Upper lobe of left lung (tissue), 4 donors: ENCODE data around the gene SPOCK3.

Experiments used
- CTCF ChIP-seq, 6 experiments: fragments of 450-650 bp in 4 of 6; fragments of 200-600 bp in 2 of 6; sonication (generic) in 2 of 6; IDR thresholded peaks; one replicate each; pipeline ENCODE4 v1.5.1; 2016 to 2019; ENCODE audit warnings: antibody characterized with exemption in 6 of 6
- EP300 ChIP-seq, 4 donors: sonication (generic); formaldehyde crosslinking; IDR thresholded peaks; one replicate each; pipeline ENCODE4 v1.5.1; 2017; ENCODE audit warnings: antibody characterized with exemption in 4 of 4, control low read depth in 2 of 4
- POLR2A ChIP-seq, 4 donors: fragments of 450-650 bp; IDR thresholded peaks; one replicate each; pipeline ENCODE4 v1.5.1; 2016 to 2017; ENCODE audit warnings: antibody characterized with exemption in 4 of 4, mild to moderate bottlenecking in 2 of 4
- POLR2AphosphoS5 ChIP-seq, 2 donors: sonication (generic); formaldehyde crosslinking; IDR thresholded peaks; one replicate each; pipeline ENCODE4 v1.5.1; 2017; ENCODE audit warnings: antibody characterized with exemption in 2 of 2

DNA sequence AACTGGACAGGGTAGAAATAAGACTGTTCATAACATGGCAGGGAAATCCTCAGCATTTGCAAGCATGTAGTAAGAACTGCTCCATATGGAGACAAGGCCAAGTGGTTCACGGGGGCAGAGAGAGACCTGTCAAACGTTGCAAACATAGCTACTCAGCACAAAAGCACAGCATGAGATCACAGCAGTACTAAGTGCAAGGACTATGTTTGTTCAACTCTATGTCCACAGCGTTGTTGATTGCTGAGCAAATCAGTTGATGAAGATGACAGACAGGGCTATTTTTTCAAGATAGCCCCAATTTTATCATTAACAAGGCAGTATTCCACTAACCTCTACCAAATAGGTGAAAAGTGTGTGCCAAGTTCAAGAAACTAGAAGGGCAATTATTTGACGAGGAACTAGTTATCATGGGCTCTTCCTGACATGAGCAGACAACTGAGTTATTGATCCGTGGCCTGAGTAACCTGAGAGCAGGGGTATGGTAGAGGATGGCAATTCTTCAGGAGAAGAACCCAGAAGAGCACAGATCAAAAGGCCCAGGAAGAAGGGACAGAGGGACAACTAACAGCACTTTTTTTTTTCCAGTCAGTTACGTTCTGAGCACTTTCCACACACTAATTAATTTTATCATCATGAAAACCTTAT, 57.4 kb downstream of the SPOCK3 start:
- no peak for TF ChIP-seq CTCF (IDR thresholded peaks at IDR 0.05)
- no peak for TF ChIP-seq EP300 (IDR thresholded peaks at IDR 0.05)
- no peak for TF ChIP-seq POLR2A (IDR thresholded peaks at IDR 0.05)
- TF ChIP-seq POLR2AphosphoS5 (IDR thresholded peaks at IDR 0.05): no peak
